Brain microvascular endothelial cell (primary cell): ENCODE data around the gene TMEM165.
"Not testable (repeated sequence)": the region's sequence is repeated elsewhere in the genome, so short reads cannot be mapped to it uniquely, and the experiment has no call there.

ENCODE experiments used
- DNase-seq: peaks from one replicate; pipeline ENCODE4 v3.0.0-alpha.2; 2020
- H3K27ac ChIP-seq: fragments of 250-450 bp; sonication (Bioruptor Pico); 2 replicates; pipeline ENCODE4 v1.5.1; 2020; ENCODE audit warnings: mild to moderate bottlenecking, moderate library complexity
- H3K27me3 ChIP-seq: fragments of 250-450 bp; sonication (Bioruptor Pico); replicated peaks from 2 replicates; pipeline ENCODE4 v1.5.1; 2020; ENCODE audit warnings: mild to moderate bottlenecking
- H3K36me3 ChIP-seq: fragments of 250-450 bp; sonication (Bioruptor Pico); replicated peaks from 2 replicates; pipeline ENCODE4 v1.5.1; 2020; ENCODE audit warnings: mild to moderate bottlenecking
- H3K4me3 ChIP-seq: 2 replicates; pipeline ENCODE4 v1.5.1; 2011; ENCODE audit warnings: low read depth, mild to moderate bottlenecking, control low read depth, low read length, moderate library complexity
- CTCF ChIP-seq: IDR thresholded peaks from 2 replicates; pipeline ENCODE4 v1.5.1; 2011; ENCODE audit warnings: low read depth, mild to moderate bottlenecking, moderate library complexity, low read length, control low read depth, inconsistent platforms; ENCODE audit errors: missing control alignments
- in situ Hi-C: cut with HindIII; loops from 2 replicates; pipeline ENCODE4 v1.10.0; 2017; ENCODE audit warnings: low sequenced_read_pairs, low pct_ligation_motif_present

Gene TMEM165, protein sequence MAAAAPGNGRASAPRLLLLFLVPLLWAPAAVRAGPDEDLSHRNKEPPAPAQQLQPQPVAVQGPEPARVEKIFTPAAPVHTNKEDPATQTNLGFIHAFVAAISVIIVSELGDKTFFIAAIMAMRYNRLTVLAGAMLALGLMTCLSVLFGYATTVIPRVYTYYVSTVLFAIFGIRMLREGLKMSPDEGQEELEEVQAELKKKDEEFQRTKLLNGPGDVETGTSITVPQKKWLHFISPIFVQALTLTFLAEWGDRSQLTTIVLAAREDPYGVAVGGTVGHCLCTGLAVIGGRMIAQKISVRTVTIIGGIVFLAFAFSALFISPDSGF

DNA sequence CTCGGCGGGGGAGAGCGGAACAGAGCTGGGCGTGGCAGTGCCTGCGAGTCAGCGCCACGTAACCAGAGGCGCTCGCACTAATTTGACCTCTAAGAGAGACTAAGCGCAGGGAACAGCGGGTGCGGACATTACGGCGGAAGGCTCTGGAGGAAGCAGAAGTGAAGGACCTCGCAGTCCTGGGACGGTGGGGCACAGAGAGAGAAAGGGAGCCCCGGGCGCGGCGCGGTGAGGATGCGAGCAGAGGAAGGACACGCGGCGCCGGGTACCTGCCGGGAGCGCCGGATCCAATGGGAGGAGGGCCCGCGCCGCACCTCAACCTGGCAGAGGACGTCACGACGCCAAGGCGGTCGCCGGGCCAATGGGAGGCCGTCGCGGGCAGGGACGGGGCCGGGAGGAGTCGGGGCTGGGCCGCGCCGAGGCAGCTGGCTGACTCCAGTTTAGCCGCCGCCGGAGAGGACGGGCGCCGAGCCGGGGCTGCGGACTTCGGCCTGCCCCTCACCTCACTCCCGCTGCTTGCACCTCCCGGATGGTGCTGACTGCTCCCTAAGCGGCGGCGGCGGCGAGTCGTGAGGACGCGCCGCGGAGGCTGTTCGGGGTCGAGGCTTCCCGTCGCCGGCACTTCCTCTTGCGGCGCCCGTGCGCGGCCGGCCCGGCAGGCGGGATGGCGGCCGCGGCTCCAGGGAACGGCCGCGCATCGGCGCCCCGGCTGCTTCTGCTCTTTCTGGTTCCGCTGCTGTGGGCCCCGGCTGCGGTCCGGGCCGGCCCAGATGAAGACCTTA lies at the start of gene TMEM165:
Gene TMEM165 (plus strand): TSS at position 429 of the 779 bp plus-strand sequence. CDS start 233 bp downstream, at position 662.
- DNase-seq = peak; percentile 82
- TF ChIP-seq CTCF = no peak
- peaks cover 11% of the 10 kb centered on the region for H3K36me3 ChIP-seq
- H3K4me3 ChIP-seq = peak within 1 kb of the TSS; percentile 85
- H3K27me3 ChIP-seq = no peaks in the 10 kb centered on the region
- peak within 1 kb of the TSS; percentile 98 for H3K27ac ChIP-seq
- in situ Hi-C loops = no loop called here

DNA sequence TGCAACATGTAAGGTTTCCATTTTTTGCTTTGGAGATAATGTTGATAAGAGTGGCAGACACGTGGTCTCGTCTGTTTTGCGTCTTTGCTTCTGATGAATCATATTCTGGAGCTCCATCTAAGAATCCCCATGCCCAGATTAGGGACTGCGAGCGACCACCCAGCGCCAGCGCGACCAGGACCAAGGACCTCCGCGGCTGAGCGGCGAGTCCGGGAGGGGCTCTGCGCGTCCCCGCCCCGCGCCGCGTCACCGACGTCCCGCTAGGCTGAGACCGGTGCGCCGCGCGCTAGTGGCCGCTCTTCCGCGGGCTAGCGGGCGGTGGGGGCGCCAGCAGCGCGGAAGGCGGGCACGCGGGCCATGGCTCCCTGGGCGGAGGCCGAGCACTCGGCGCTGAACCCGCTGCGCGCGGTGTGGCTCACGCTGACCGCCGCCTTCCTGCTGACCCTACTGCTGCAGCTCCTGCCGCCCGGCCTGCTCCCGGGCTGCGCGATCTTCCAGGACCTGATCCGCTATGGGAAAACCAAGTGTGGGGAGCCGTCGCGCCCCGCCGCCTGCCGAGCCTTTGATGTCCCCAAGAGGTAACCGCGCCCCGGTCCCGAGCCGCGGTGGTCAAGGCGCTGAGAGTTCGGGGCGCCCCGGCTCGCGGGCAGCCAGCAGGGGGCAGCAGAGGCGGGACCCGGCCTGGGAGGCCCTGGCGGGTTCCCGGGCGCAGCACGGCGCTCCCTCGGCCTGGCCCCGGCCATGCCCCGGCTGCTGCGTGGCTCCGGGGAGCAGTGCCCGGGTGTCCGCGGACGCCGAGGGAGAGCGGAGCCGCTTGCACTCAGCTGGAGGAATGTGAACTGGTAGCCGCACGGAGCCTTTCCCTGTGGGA lies 49.5 kb upstream of the TMEM165 start, which contains the start of gene SRD5A3:
Gene SRD5A3 (plus strand): TSS at position 263 of the 871 bp plus-strand sequence. CDS start 95 bp downstream, at position 358.
- in situ Hi-C loops = no loop called here
- Histone ChIP-seq H3K27ac (peak within 1 kb of the TSS; percentile 83), H3K4me3 (peak within 1 kb of the TSS; percentile 72), H3K36me3 (no peaks in the 10 kb centered on the region), H3K27me3 (no peaks in the 10 kb centered on the region)
- peak; percentile 53 for DNase-seq
- TF ChIP-seq CTCF = peak; percentile 61

GRCh38 chr4:55346851-55347255 lies 48.9 kb upstream of the TMEM165 start:
- in situ Hi-C loops = no loop called here
- H3K4me3 ChIP-seq = peak overlapping the region; percentile 72
- H3K27me3 ChIP-seq = no peaks in the 10 kb centered on the region
- no peak for TF ChIP-seq CTCF
- no peaks in the 10 kb centered on the region for H3K36me3 ChIP-seq
- DNase-seq = no peak
- peak overlapping the region; percentile 83 for H3K27ac ChIP-seq

GRCh38 chr4:55347610-55348228 lies 48.0 kb upstream of the TMEM165 start:
- Histone ChIP-seq H3K36me3 (no peaks in the 10 kb centered on the region), H3K4me3 (no peak overlapping the region), H3K27me3 (no peaks in the 10 kb centered on the region), H3K27ac (no peak overlapping the region)
- in situ Hi-C loops = no loop called here
- TF ChIP-seq CTCF = no peak
- DNase-seq = no peak

- no peak for TF ChIP-seq CTCF
- no peak for DNase-seq
- no peaks in the 10 kb centered on the region for H3K36me3 ChIP-seq
- H3K4me3 ChIP-seq = no peak overlapping the region
- in situ Hi-C loops = no loop called here
- H3K27me3 ChIP-seq = no peaks in the 10 kb centered on the region
- H3K27ac ChIP-seq = no peak overlapping the region
Observed at GRCh38 chr4:55348466-55348865, 47.3 kb upstream of the TMEM165 start.

- H3K4me3 ChIP-seq, in situ Hi-C loops, H3K27me3 ChIP-seq, H3K36me3 ChIP-seq, H3K27ac ChIP-seq: not testable (repeated sequence)
- peak; percentile 33 for DNase-seq
Observed at GRCh38 chr4:55350870-55351269, 44.9 kb upstream of the TMEM165 start.
